HEK293 (cell line): ENCODE measurements around the gene SLC7A10.

Source experiments
- EGR2 ChIP-seq: fragments of 450-650 bp; formaldehyde crosslinking; IDR thresholded peaks from 2 replicates; pipeline ENCODE4 v1.5.1; 2016; ENCODE audit warnings: low read depth, missing biosample characterization, missing genetic modification characterization
- KLF9 ChIP-seq: fragments of 450-650 bp; formaldehyde crosslinking; IDR thresholded peaks from 2 replicates; pipeline ENCODE4 v1.5.1; 2016; ENCODE audit warnings: missing biosample characterization, missing genetic modification characterization, low read depth
- SCRT1 ChIP-seq: fragments of 450-650 bp; formaldehyde crosslinking; IDR thresholded peaks from 2 replicates; pipeline ENCODE4 v1.5.1; 2016; ENCODE audit warnings: missing biosample characterization, missing genetic modification characterization, borderline replicate concordance
- WT1 ChIP-seq: fragments of 450-650 bp; formaldehyde crosslinking; IDR thresholded peaks from 2 replicates; pipeline ENCODE4 v1.5.1; 2016; ENCODE audit warnings: missing biosample characterization, missing genetic modification characterization
- ZBTB26 ChIP-seq: fragments of 450-650 bp; formaldehyde crosslinking; optimal IDR thresholded peaks from 2 replicates; pipeline ENCODE3; 2016; ENCODE audit warnings: missing biosample characterization, mild to moderate bottlenecking, missing genetic modification characterization
- ZFHX2 ChIP-seq: fragments of 450-650 bp; formaldehyde crosslinking; conservative IDR thresholded peaks from 2 replicates; pipeline ENCODE4 v1.5.1; 2016; ENCODE audit warnings: missing biosample characterization, missing genetic modification characterization
- ZNF133 ChIP-seq: fragments of 450-650 bp; formaldehyde crosslinking; IDR thresholded peaks from 2 replicates; pipeline ENCODE4 v1.5.1; 2016; ENCODE audit warnings: missing biosample characterization, missing genetic modification characterization
- ZNF148 ChIP-seq: fragments of 450-650 bp; formaldehyde crosslinking; IDR thresholded peaks from 2 replicates; pipeline ENCODE4 v1.5.0; 2017; ENCODE audit warnings: missing biosample characterization, missing genetic modification characterization, borderline replicate concordance
- ZNF174 ChIP-seq: fragments of 450-650 bp; formaldehyde crosslinking; IDR thresholded peaks from 2 replicates; pipeline ENCODE4 v1.5.0; 2017; ENCODE audit warnings: missing biosample characterization, mild to moderate bottlenecking, missing genetic modification characterization
- ZNF274 ChIP-seq, 2 experiments: fragments of 200-500 bp in 1 of 2; fragments of 450-650 bp in 1 of 2; sonication (Bioruptor generic) in 1 of 2; formaldehyde crosslinking in 1 of 2; IDR thresholded peaks; 2 replicates each; pipeline versions ENCODE4 v1.5.1 to v1.6.1; 2014 to 2016; ENCODE audit warnings: borderline replicate concordance in 1 of 2, inconsistent platforms in 1 of 2, low read length in 1 of 2, missing biosample characterization in 1 of 2, missing genetic modification characterization in 1 of 2
- ZNF404 ChIP-seq: fragments of 450-650 bp; formaldehyde crosslinking; IDR thresholded peaks from 2 replicates; pipeline ENCODE4 v1.5.1; 2017; ENCODE audit warnings: missing biosample characterization, missing genetic modification characterization
- ZNF426 ChIP-seq: fragments of 450-650 bp; formaldehyde crosslinking; IDR thresholded peaks from 2 replicates; pipeline ENCODE4 v1.5.1; 2017; ENCODE audit warnings: missing biosample characterization, missing genetic modification characterization, mild to moderate bottlenecking, inconsistent platforms, moderate library complexity
- ZNF48 ChIP-seq: fragments of 450-650 bp; formaldehyde crosslinking; IDR thresholded peaks from 2 replicates; pipeline ENCODE4 v1.5.1; 2016; ENCODE audit warnings: missing biosample characterization, missing genetic modification characterization
- ZNF626 ChIP-seq: fragments of 450-650 bp; sonication (Bioruptor Pico); formaldehyde crosslinking; IDR thresholded peaks from 2 replicates; pipeline ENCODE4 v1.5.1; 2018; ENCODE audit warnings: missing biosample characterization, missing genetic modification characterization, inconsistent platforms
- ZNF658 ChIP-seq: fragments of 450-650 bp; formaldehyde crosslinking; IDR thresholded peaks from 2 replicates; pipeline ENCODE4; 2016; ENCODE audit warnings: missing biosample characterization, missing genetic modification characterization
- ZNF776 ChIP-seq: fragments of 450-650 bp; formaldehyde crosslinking; IDR thresholded peaks from 2 replicates; pipeline ENCODE4 v1.5.0; 2017; ENCODE audit warnings: missing biosample characterization, missing genetic modification characterization, borderline replicate concordance
- ZNF777 ChIP-seq: fragments of 450-650 bp; formaldehyde crosslinking; IDR thresholded peaks from 2 replicates; pipeline ENCODE4 v1.5.1; 2017; ENCODE audit warnings: missing biosample characterization, missing genetic modification characterization, borderline replicate concordance
- ZNF843 ChIP-seq: fragments of 450-650 bp; formaldehyde crosslinking; IDR thresholded peaks from 2 replicates; pipeline ENCODE4 v1.5.1; 2016; ENCODE audit warnings: missing biosample characterization, missing genetic modification characterization
- ZSCAN16 ChIP-seq: fragments of 450-650 bp; formaldehyde crosslinking; IDR thresholded peaks from 2 replicates; pipeline ENCODE4 v1.5.1; 2016; ENCODE audit warnings: missing biosample characterization, missing genetic modification characterization
- ZXDB ChIP-seq: fragments of 450-650 bp; formaldehyde crosslinking; IDR thresholded peaks from 2 replicates; pipeline ENCODE4 v1.5.1; 2016; ENCODE audit warnings: missing biosample characterization, missing genetic modification characterization
- TF ChIP-seq, protein P1 (sequence below): fragments of 450-650 bp; formaldehyde crosslinking; IDR thresholded peaks from 2 replicates; pipeline ENCODE4; 2016; ENCODE audit warnings: missing biosample characterization, missing genetic modification characterization
- TF ChIP-seq, protein P2 (sequence below): fragments of 450-650 bp; formaldehyde crosslinking; IDR thresholded peaks from 2 replicates; pipeline ENCODE4 v1.5.1; 2016; ENCODE audit warnings: missing biosample characterization, missing genetic modification characterization
- TF ChIP-seq, protein P3 (sequence below): fragments of 450-650 bp; formaldehyde crosslinking; IDR thresholded peaks from 2 replicates; pipeline ENCODE4 v1.5.1; 2016; ENCODE audit warnings: missing biosample characterization, missing genetic modification characterization
- TF ChIP-seq, protein P4 (sequence below): fragments of 450-650 bp; formaldehyde crosslinking; IDR thresholded peaks from 2 replicates; pipeline ENCODE4 v1.5.1; 2016; ENCODE audit warnings: missing biosample characterization, missing genetic modification characterization
- TF ChIP-seq, protein P5 (sequence below): fragments of 450-650 bp; formaldehyde crosslinking; IDR thresholded peaks from 2 replicates; pipeline ENCODE4 v1.5.1; 2016; ENCODE audit warnings: missing biosample characterization, missing genetic modification characterization

SLC7A10 gene

DNA sequence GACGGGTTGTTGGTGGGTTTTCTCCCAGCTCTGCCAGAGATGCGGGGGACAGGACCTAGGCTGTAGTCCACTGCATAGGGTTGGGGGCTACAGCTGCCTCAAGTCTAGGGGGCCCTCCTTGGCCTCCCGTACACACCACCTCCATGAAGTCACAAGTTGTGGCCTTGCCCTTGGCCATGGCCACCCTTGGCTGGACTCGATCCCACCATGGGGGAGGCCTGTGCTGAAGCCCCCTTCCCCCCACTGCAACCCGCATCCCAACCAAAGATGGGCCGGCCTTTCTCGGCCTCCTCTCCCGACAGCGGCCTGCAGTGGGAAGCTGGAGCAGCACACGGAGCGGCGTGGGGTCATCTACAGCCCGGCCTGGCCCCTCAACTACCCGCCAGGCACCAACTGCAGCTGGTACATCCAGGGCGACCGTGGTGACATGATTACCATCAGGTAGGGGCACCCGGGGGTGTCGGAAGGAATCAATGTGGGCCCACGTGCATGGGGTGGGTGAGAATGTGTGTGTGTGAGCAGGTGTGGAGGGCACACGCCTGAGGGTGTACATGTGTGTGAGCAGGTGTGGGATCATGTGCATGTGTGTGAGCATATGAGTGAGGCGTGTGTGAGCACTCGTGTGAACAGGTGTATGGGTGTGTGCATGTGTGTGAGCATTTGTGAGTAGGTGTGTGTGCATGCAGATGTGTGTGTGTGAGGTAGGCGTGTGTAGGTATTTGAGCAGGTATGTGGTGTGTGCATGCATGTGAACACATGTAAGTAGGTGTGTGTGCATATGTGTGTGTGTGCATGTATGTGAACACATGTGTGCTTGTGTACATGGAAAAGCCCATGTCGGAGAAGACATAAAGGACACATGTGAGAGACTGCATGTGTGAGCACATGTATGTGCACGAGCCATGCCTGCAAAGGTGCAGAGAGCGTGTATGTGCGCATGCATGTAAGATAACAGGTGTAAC lies 22.8 kb downstream of the SLC7A10 start (continued):
- TF ChIP-seq ZNF148 (tag by site-specific recombination) = 0 out of 2 replicates have a peak, but pooled peaks have one; percentile 79
- TF ChIP-seq ZNF843 = no peak
- TF ChIP-seq ZNF174 (tag by site-specific recombination) = no peak
- no peak for TF ChIP-seq ZNF274 (IDR thresholded peaks at IDR 0.05; ENCODE audit: low read length)
- peak; percentile 12; the same call in 1 of the 2 replicates for TF ChIP-seq ZNF274 (tag by site-specific recombination; IDR thresholded peaks at IDR 0.05; ENCODE audit: borderline replicate concordance)
- TF ChIP-seq SCRT1 (tag by site-specific recombination) = no peak
- TF ChIP-seq, protein P1, sequence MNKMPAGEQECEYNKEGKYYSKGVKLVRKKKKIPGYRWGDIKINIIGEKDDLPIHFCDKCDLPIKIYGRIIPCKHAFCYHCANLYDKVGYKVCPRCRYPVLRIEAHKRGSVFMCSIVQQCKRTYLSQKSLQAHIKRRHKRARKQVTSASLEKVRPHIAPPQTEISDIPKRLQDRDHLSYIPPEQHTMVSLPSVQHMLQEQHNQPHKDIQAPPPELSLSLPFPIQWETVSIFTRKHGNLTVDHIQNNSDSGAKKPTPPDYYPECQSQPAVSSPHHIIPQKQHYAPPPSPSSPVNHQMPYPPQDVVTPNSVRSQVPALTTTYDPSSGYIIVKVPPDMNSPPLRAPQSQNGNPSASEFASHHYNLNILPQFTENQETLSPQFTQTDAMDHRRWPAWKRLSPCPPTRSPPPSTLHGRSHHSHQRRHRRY = no peak
- TF ChIP-seq ZNF133 (tag by site-specific recombination) = no peak
- no peak for TF ChIP-seq WT1 (tag by site-specific recombination)
- TF ChIP-seq ZNF626 (tag by site-specific recombination) = no peak
- peak; percentile 82 for TF ChIP-seq EGR2
- no peak for TF ChIP-seq ZNF658
- TF ChIP-seq, protein P2, sequence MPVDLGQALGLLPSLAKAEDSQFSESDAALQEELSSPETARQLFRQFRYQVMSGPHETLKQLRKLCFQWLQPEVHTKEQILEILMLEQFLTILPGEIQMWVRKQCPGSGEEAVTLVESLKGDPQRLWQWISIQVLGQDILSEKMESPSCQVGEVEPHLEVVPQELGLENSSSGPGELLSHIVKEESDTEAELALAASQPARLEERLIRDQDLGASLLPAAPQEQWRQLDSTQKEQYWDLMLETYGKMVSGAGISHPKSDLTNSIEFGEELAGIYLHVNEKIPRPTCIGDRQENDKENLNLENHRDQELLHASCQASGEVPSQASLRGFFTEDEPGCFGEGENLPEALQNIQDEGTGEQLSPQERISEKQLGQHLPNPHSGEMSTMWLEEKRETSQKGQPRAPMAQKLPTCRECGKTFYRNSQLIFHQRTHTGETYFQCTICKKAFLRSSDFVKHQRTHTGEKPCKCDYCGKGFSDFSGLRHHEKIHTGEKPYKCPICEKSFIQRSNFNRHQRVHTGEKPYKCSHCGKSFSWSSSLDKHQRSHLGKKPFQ = peak; percentile 98
- no peak for TF ChIP-seq ZNF404 (tag by site-specific recombination)
- peak; percentile 79 for TF ChIP-seq ZFHX2 (tag by site-specific recombination)
- TF ChIP-seq ZXDB (tag by site-specific recombination) = no peak
- no peak for TF ChIP-seq ZNF48 (tag by site-specific recombination)
- TF ChIP-seq ZBTB26 (tag by site-specific recombination) = no peak
- no peak for TF ChIP-seq ZNF777 (tag by site-specific recombination)
- TF ChIP-seq ZNF426 (tag by site-specific recombination) = no peak
- TF ChIP-seq, protein P3, sequence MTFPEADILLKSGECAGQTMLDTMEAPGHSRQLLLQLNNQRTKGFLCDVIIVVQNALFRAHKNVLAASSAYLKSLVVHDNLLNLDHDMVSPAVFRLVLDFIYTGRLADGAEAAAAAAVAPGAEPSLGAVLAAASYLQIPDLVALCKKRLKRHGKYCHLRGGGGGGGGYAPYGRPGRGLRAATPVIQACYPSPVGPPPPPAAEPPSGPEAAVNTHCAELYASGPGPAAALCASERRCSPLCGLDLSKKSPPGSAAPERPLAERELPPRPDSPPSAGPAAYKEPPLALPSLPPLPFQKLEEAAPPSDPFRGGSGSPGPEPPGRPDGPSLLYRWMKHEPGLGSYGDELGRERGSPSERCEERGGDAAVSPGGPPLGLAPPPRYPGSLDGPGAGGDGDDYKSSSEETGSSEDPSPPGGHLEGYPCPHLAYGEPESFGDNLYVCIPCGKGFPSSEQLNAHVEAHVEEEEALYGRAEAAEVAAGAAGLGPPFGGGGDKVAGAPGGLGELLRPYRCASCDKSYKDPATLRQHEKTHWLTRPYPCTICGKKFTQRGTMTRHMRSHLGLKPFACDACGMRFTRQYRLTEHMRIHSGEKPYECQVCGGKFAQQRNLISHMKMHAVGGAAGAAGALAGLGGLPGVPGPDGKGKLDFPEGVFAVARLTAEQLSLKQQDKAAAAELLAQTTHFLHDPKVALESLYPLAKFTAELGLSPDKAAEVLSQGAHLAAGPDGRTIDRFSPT = no peak
- no peak; the same call in 1 of the 2 replicates for TF ChIP-seq ZNF776 (tag by site-specific recombination)
- TF ChIP-seq, protein P4, sequence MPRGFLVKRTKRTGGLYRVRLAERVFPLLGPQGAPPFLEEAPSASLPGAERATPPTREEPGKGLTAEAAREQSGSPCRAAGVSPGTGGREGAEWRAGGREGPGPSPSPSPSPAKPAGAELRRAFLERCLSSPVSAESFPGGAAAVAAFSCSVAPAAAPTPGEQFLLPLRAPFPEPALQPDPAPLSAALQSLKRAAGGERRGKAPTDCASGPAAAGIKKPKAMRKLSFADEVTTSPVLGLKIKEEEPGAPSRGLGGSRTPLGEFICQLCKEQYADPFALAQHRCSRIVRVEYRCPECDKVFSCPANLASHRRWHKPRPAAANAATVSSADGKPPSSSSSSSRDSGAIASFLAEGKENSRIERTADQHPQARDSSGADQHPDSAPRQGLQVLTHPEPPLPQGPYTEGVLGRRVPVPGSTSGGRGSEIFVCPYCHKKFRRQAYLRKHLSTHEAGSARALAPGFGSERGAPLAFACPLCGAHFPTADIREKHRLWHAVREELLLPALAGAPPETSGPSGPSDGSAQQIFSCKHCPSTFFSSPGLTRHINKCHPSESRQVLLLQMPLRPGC (tag by site-specific recombination) = 0 out of 2 replicates have a peak, but pooled peaks have one; percentile 58
- peak; percentile 18; the same call in 1 of the 2 replicates for TF ChIP-seq ZSCAN16 (tag by site-specific recombination)
- no peak for TF ChIP-seq KLF9 (tag by site-specific recombination)
- TF ChIP-seq, protein P5, sequence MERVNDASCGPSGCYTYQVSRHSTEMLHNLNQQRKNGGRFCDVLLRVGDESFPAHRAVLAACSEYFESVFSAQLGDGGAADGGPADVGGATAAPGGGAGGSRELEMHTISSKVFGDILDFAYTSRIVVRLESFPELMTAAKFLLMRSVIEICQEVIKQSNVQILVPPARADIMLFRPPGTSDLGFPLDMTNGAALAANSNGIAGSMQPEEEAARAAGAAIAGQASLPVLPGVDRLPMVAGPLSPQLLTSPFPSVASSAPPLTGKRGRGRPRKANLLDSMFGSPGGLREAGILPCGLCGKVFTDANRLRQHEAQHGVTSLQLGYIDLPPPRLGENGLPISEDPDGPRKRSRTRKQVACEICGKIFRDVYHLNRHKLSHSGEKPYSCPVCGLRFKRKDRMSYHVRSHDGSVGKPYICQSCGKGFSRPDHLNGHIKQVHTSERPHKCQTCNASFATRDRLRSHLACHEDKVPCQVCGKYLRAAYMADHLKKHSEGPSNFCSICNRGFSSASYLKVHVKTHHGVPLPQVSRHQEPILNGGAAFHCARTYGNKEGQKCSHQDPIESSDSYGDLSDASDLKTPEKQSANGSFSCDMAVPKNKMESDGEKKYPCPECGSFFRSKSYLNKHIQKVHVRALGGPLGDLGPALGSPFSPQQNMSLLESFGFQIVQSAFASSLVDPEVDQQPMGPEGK (tag by site-specific recombination) = 0 out of 2 replicates have a peak, but pooled peaks have one; percentile 32
